Measurements from ENCODE around the gene NCF4.

The NCF4 gene

GRCh38 chr22:36819112-36819511, 41.7 kb upstream of the NCF4 start:
- peaks cover 32% of the 10 kb centered on the region for H3K4me1 ChIP-seq
- H3K9me3 ChIP-seq: no peaks in the 10 kb centered on the region
- H3K36me3 ChIP-seq: no peaks in the 10 kb centered on the region
- H3K4me3 ChIP-seq: no peak overlapping the region
- no peak overlapping the region for H3K4me2 ChIP-seq
- H3K9ac ChIP-seq: no peak overlapping the region
- peaks cover 23% of the 10 kb centered on the region; the same call in 1 of the 2 replicates for H4K20me1 ChIP-seq
- no peak overlapping the region for H3K27ac ChIP-seq
- no peak for TF ChIP-seq Cebpa-rat (IDR thresholded peaks at IDR 0.05)
- H3K27me3 ChIP-seq: peaks cover 59% of the 10 kb centered on the region

GRCh38 chr22:36822581-36822980, 38.2 kb upstream of the NCF4 start:
- no peak overlapping the region for H3K4me2 ChIP-seq
- no peaks in the 10 kb centered on the region for H3K9me3 ChIP-seq
- H3K4me3 ChIP-seq: no peak overlapping the region
- no peaks in the 10 kb centered on the region for H3K36me3 ChIP-seq
- peaks cover 25% of the 10 kb centered on the region for H3K27me3 ChIP-seq
- H3K4me1 ChIP-seq: peaks cover 11% of the 10 kb centered on the region
- 0 out of 2 replicates have a peak, but pooled peaks cover 9% of the 10 kb centered on the region for H4K20me1 ChIP-seq
- no peak overlapping the region for H3K27ac ChIP-seq
- no peak overlapping the region for H3K9ac ChIP-seq
- TF ChIP-seq Cebpa-rat (IDR thresholded peaks at IDR 0.05): no peak

- H3K9me3 ChIP-seq: no peaks in the 10 kb centered on the region
- H4K20me1 ChIP-seq: 0 out of 2 replicates have a peak, but pooled peaks cover 1% of the 10 kb centered on the region
- H3K36me3 ChIP-seq: no peaks in the 10 kb centered on the region
- H3K27ac ChIP-seq: no peak overlapping the region
- no peak for TF ChIP-seq Cebpa-rat (IDR thresholded peaks at IDR 0.05)
- H3K4me1 ChIP-seq: peaks cover 12% of the 10 kb centered on the region
- H3K4me3 ChIP-seq: no peak overlapping the region
- peaks cover 17% of the 10 kb centered on the region for H3K27me3 ChIP-seq
- H3K9ac ChIP-seq: no peak overlapping the region
- no peak overlapping the region for H3K4me2 ChIP-seq
These were observed 37.5 kb upstream of the NCF4 start for GRCh38 chr22:36823186-36823839.

- peaks cover 4% of the 10 kb centered on the region; the same call in 1 of the 2 replicates for H3K27me3 ChIP-seq
- no peak overlapping the region for H3K9ac ChIP-seq
- peaks cover 12% of the 10 kb centered on the region for H3K4me1 ChIP-seq
These were observed 36.2 kb upstream of the NCF4 start for GRCh38 chr22:36824655-36825054.

GRCh38 chr22:36826262-36826661, 34.5 kb upstream of the NCF4 start:
- H3K4me2 ChIP-seq: no peak overlapping the region
- no peak for TF ChIP-seq Cebpa-rat (IDR thresholded peaks at IDR 0.05)
- no peaks in the 10 kb centered on the region for H3K36me3 ChIP-seq
- H3K4me1 ChIP-seq: peaks cover 12% of the 10 kb centered on the region
- no peaks in the 10 kb centered on the region for H3K27me3 ChIP-seq
- H3K9me3 ChIP-seq: no peaks in the 10 kb centered on the region
- H3K27ac ChIP-seq: no peak overlapping the region
- H3K9ac ChIP-seq: no peak overlapping the region
- H3K4me3 ChIP-seq: no peak overlapping the region
- H4K20me1 ChIP-seq: no peaks in the 10 kb centered on the region

More at GRCh38 chr22:36824655-36825054, 36.2 kb upstream of the NCF4 start:
- TF ChIP-seq Cebpa-rat (IDR thresholded peaks at IDR 0.05): no peak
- no peak overlapping the region for H3K4me2 ChIP-seq
- no peaks in the 10 kb centered on the region for H3K9me3 ChIP-seq
- H4K20me1 ChIP-seq: no peaks in the 10 kb centered on the region
- H3K36me3 ChIP-seq: no peaks in the 10 kb centered on the region
- no peak overlapping the region for H3K27ac ChIP-seq
- H3K4me3 ChIP-seq: no peak overlapping the region

GRCh38 chr22:36828815-36829214, 32.0 kb upstream of the NCF4 start:
- Histone ChIP-seq H3K27me3 (no peaks in the 10 kb centered on the region), H3K4me3 (no peak overlapping the region), H3K4me1 (peaks cover 29% of the 10 kb centered on the region), H4K20me1 (no peaks in the 10 kb centered on the region), H3K4me2 (no peak overlapping the region), H3K36me3 (no peaks in the 10 kb centered on the region), H3K9ac (no peak overlapping the region), H3K27ac (no peak overlapping the region), H3K9me3 (peaks cover 8% of the 10 kb centered on the region)
- no peak for TF ChIP-seq Cebpa-rat (IDR thresholded peaks at IDR 0.05)

- Histone ChIP-seq H3K36me3 (no peaks in the 10 kb centered on the region), H3K4me2 (no peak overlapping the region), H3K9ac (no peak overlapping the region), H3K27me3 (no peaks in the 10 kb centered on the region), H3K4me1 (peaks cover 29% of the 10 kb centered on the region), H4K20me1 (no peaks in the 10 kb centered on the region), H3K27ac (no peak overlapping the region), H3K4me3 (no peak overlapping the region), H3K9me3 (peaks cover 14% of the 10 kb centered on the region)
- no peak for TF ChIP-seq Cebpa-rat (IDR thresholded peaks at IDR 0.05)
These were observed 31.3 kb upstream of the NCF4 start for GRCh38 chr22:36829370-36830002.

- peaks cover 22% of the 10 kb centered on the region for H3K9me3 ChIP-seq
- no peaks in the 10 kb centered on the region for H3K36me3 ChIP-seq
- peaks cover 29% of the 10 kb centered on the region for H3K4me1 ChIP-seq
- H3K27ac ChIP-seq: no peak overlapping the region
- H3K9ac ChIP-seq: no peak overlapping the region
- no peaks in the 10 kb centered on the region for H4K20me1 ChIP-seq
- H3K4me3 ChIP-seq: no peak overlapping the region
- no peaks in the 10 kb centered on the region for H3K27me3 ChIP-seq
- H3K4me2 ChIP-seq: no peak overlapping the region
- TF ChIP-seq Cebpa-rat (IDR thresholded peaks at IDR 0.05): no peak
These were observed 30.2 kb upstream of the NCF4 start for GRCh38 chr22:36830601-36831000.

- peaks cover 29% of the 10 kb centered on the region for H3K4me1 ChIP-seq
- H3K36me3 ChIP-seq: no peaks in the 10 kb centered on the region
- no peaks in the 10 kb centered on the region for H4K20me1 ChIP-seq
- no peak for TF ChIP-seq Cebpa-rat (IDR thresholded peaks at IDR 0.05)
- no peak overlapping the region for H3K9ac ChIP-seq
- H3K9me3 ChIP-seq: peaks cover 26% of the 10 kb centered on the region
- no peak overlapping the region for H3K4me2 ChIP-seq
- H3K4me3 ChIP-seq: no peak overlapping the region
- no peaks in the 10 kb centered on the region for H3K27me3 ChIP-seq
- no peak overlapping the region for H3K27ac ChIP-seq
These were observed 29.6 kb upstream of the NCF4 start for GRCh38 chr22:36831206-36831605.

- Histone ChIP-seq H3K27ac (no peak overlapping the region), H3K4me1 (peaks cover 30% of the 10 kb centered on the region), H3K9ac (no peak overlapping the region)
These were observed 29.1 kb upstream of the NCF4 start for GRCh38 chr22:36831717-36832116.

More at GRCh38 chr22:36831717-36832116, 29.1 kb upstream of the NCF4 start:
- no peaks in the 10 kb centered on the region for H3K27me3 ChIP-seq
- H3K4me2 ChIP-seq: no peak overlapping the region
- TF ChIP-seq Cebpa-rat (IDR thresholded peaks at IDR 0.05): no peak
- H3K4me3 ChIP-seq: no peak overlapping the region
- H4K20me1 ChIP-seq: no peaks in the 10 kb centered on the region
- peaks cover 26% of the 10 kb centered on the region for H3K9me3 ChIP-seq
- H3K36me3 ChIP-seq: no peaks in the 10 kb centered on the region
